Left cardiac atrium (tissue), 4 donors: ENCODE measurements around the gene CDC45. TPM values are rescaled to one million over a fixed set of nuclear protein-coding genes. Genes with fewer than 3 reads are reported as not detected.

Experiments used
- ATAC-seq, 2 donors: fragments of 200-7000 bp; cut with Tn5 transposase; one replicate each; pipeline ENCODE4 v1.9.1; 2020; ENCODE audit warnings: mild to moderate bottlenecking in 2 of 2, moderate library complexity in 2 of 2
- DNase-seq: peaks from one replicate; pipeline ENCODE4 v3.0.0-alpha.2; 2020
- intact Hi-C, 2 donors: fragments of 100-400 bp; cut with DNase I; formaldehyde crosslinking; loops; one replicate each; pipeline versions ENCODE4 v1.14.1 to v1.15.1; 2022 to 2023
- total RNA-seq, 2 donors: library from RNA; stranded (reverse); fragmentation: NEBNext Ultra II Directional; extraction: Animal tissue kit (Norgen Biotek cat#: 25700); gene quantifications; one replicate each; pipeline ENCODE4 v1.2.1, GENCODE V29; 2021
- donor health status: DM: no; HTN: yes; CAD: no.
- donor health status: DM: no; HTN: yes; CAD: no; lungs with severe emphysema.
- donor health status: DM: yes; HTN: yes; CAD: no.
- donor health status: Dilated cardiomyopathy.

The CDC45 gene
- total RNA-seq, 2 donors from 2014 or later: 0.34 to 2.1 TPM

DNA sequence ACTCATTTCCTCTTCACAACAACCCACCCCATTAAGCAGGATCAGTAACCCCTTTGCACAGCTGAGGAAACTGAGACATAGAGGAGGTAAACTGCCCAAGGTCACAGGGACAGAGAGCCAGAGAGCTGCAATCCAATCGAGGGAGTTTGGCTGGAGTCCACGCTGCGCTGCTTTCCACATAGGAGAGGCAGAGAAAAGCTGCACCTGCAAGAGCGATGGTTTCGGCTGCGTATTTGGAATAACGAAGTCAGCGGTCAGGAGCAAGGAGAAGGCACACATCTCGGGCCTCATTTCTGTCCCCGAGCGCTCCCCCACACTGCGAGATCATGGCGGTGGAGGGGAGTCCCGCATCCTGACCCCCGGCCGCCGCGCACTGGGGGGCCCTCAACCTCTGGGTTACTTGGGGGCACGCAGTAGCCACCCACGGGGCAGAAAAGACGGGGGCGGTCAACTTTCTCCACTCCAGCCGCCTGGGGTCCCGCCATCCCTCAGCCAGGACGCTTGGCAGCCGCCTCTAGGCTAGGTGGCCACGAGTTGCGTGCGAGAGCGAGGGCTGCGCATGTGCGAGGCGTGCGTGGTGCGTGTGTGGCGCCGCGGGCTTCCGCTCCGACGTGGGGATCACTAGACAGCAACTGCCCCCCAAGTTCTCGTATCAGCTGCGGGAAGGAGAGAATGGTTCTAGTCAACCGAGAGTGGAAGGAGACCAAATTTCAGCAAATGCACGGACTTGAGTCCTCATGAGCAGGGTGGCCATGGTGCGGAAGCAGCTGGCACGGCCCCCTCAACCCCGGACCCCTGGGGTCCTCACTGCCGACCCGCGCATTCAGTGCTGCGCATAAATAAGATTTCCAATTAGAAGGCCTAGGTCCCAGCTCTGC is 86.8 kb downstream of the CDC45 start:
- DNase-seq: no peak
- ATAC-seq: no peak
- intact Hi-C loops: no loop called here

DNA sequence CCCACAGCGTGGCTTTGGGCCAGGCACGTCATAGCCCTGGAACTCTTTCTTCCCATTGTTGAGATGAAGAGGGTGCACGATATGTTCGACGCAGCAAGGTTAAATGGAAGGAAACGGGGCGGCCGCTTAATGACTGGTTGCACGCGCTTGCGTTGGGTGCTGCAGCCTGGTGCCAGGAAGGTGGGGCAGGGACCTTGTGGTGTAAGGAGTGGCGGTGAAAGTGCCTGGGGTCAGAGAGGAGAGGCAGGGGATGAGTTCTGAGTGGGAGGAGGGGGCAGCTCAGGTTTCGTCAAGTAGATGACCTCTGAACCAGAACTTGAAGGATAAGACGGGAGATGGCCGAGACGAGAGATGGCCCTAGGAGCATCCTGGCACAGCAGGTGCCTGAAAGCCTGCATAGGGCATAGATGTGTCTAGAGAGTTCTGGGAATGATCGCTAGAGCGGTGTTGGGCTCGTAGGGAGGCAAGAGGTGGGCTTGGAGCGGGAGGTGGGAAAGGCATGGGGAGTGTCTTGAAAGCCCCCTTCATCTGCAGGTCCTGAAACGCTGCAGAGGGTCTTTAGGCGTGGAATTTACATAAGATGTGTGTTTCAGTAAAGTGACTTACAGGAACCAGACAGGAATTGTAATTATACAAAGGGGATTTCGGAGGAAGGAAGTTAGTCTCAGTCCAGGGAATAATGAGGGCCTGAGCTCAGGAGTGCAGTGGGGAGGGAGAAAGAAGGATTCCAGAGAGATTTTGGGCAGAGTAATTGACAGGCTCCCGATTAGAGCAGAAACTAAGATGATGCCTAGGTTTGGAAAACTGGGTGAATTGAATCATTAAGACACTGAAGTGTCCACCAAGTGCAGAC is 87.7 kb downstream of the CDC45 start:
- intact Hi-C loops: no loop called here
- peak in 1 of 2 donors; percentile 52 for ATAC-seq
- DNase-seq: no peak

DNA sequence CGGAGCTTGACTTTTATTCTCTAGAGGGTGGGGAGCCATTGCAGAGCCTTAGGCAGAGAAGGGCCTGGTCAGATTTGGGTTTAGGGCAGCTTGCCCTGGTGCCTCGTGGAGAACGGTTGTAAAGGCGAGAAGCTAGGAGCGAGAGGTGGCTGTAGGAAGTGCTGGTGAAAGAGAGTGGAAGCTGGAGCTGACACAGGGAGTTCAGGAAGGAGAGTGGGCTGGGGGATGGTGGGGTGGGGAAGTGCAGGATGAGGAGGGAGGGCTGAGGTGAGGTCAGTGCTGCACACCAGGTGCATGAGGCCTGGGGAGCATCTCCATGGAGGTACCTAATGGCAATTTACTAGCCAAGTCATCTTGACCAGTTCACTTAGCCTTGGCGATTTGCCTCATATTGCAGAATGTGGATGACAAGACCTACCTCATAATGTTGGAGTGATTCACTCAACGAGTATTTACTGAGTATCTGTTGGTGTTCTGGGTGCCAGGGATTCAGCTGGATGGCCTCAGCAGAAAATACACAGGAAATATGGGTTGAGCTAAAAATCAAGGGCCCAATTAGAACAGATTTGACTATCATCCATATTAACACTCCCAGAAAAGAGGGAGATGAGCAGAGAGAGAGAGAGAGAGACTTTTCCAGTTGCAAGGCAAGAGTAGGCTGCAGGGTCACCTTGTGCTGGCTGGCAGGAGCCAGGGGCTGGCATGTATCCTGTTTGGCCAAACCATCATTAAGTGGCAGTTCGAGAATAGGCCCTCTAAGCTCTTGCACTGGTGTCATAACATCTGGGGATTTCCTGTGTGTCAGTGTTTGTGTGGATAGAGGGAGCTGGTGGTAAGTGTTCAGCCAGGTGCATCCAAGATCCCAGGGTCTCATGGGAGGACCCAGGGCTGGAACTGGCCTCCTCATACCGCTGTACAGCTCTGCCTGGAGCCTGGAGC is 88.9 kb downstream of the CDC45 start:
- ATAC-seq (peak in 1 of 2 donors; percentile 59), DNase-seq (no peak)
- intact Hi-C loops: no loop called here

DNA sequence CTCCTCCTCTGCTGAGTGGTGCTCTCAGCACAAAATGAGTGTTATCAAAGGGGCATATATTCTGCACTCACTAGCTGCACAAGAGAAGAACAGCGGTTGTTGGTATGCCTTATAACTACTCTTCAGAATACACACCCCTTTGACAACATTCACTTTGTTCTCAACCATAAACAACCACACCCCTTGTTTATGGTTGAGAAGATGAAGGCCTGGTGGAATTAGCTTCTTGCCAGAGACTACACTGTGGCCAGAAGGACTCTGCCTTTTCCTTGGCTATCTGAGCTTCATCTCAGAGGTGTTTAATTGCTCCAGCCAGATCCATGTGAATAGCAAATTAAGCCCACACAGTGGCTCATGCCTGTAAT is 89.5 kb downstream of the CDC45 start:
- no peak for ATAC-seq
- intact Hi-C loops: no loop called here

DNA sequence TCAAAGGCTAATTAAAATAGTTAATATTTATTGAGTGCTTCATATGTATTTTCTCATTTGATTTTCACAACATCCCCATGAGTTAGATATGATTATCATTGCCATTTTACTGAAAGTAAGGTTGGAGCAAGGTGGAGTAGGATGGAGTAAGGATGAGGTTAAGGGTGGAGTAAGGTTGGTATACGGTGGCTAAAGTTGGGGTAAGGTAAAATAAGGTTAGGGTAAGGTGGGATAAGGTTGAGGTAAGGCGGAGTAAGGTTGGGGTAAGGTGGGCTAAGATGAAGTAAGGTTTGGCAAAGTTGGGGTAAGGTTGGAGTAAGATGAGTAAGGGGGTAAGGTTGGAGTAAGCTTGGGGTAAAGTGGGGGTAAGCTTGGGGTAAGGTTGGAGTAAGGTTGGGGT is 90.3 kb downstream of the CDC45 start:
- no peak for ATAC-seq
- intact Hi-C loops: loop anchor here in 1 of 2 donors (10.0 kb wide), 1 partner anchor 45 kb away; the partner anchor contains the start of gene CLDN5
- no peak for DNase-seq

More for the DNA sequence above, 89.5 kb downstream of the CDC45 start:
- no peak for DNase-seq

Other genes with a start within 250 kb of the CDC45 start
- gene CLTCL1, start 188.2 kb upstream of the CDC45 start, total RNA-seq: 10 to 100 TPM; 16.0 to 20.5 TPM
- gene HIRA, start 48.2 kb upstream of the CDC45 start, total RNA-seq: 10 to 100 TPM; 15.3 to 22.1 TPM
- 10 to 100 TPM; 30.2 to 32.2 TPM for gene MRPL40, start 47.4 kb upstream of the CDC45 start, total RNA-seq
- gene C22orf39, start 32.2 kb upstream of the CDC45 start, total RNA-seq: 10 to 100 TPM; 38.3 to 48.0 TPM
- 10 to 100 TPM; 43.8 to 46.9 TPM for gene UFD1, start 727 bp upstream of the CDC45 start, total RNA-seq
- gene CLDN5, start 44.5 kb downstream of the CDC45 start, total RNA-seq: 10 to 100 TPM; 23.3 to 42.1 TPM
- gene SEPTIN5, start 234.6 kb downstream of the CDC45 start, total RNA-seq: 100 to 1,000 TPM; 118 to 127 TPM
- gene GP1BB, start 243.6 kb downstream of the CDC45 start, total RNA-seq: not detected